ENCODE data around the gene TRO. TPM values are rescaled to one million over a fixed set of nuclear protein-coding genes. Genes with fewer than 3 reads are reported as not detected.

Gene TRO
- total and polyA plus RNA-seq, 7 donors = 0.18 to 4.2 (median 0.64) TPM

GRCh38 chrX:54977387-54977786 is 56.8 kb downstream of the TRO start:
- DNase-seq (no peak), ATAC-seq (peak in 3 of 4 donors; percentile 28 to 73 (median 60))
- Histone ChIP-seq H3K27me3 (ENCODE audit: insufficient read depth in 3 of 3, low read length in 2 of 3) (peaks cover 0 to 13% (median 0%) of the 10 kb centered on the region in 3 donors), H3K27ac (peak overlapping the region; percentile 13), H3K4me3 (no peak overlapping the region), H3K4me1 (peaks cover 8% of the 10 kb centered on the region), H3K36me3 (ENCODE audit: insufficient read depth in 1 of 2, low read depth in 1 of 2) (no peaks in the 10 kb centered on the region), H3K9me3 (peaks cover 8% of the 10 kb centered on the region)
- intact Hi-C loops (cut with DNase I) = no loop called here
- TF ChIP-seq CTCF (IDR thresholded peaks at IDR 0.05) = no peak
- WGBS, 3 donors = 42 to 54% (median 44%) methylated on average over 4 of the region's 4 CpGs

- Histone ChIP-seq H3K27me3 (ENCODE audit: insufficient read depth in 3 of 3, low read length in 2 of 3) (peaks cover 0 to 13% (median 0%) of the 10 kb centered on the region in 3 donors), H3K9me3 (peaks cover 8% of the 10 kb centered on the region), H3K36me3 (ENCODE audit: insufficient read depth in 1 of 2, low read depth in 1 of 2) (no peaks in the 10 kb centered on the region), H3K27ac (peak overlapping the region; percentile 19), H3K4me3 (no peak overlapping the region), H3K4me1 (peaks cover 8% of the 10 kb centered on the region)
- no peak for TF ChIP-seq CTCF (IDR thresholded peaks at IDR 0.05)
- intact Hi-C loops (cut with DNase I) = no loop called here
- ATAC-seq (peak in 3 of 4 donors; percentile 44 to 53 (median 44)), DNase-seq (no peak)
Observed at GRCh38 chrX:54978448-54978847, 57.8 kb downstream of the TRO start.

GRCh38 chrX:54979432-54979831 is 58.8 kb downstream of the TRO start:
- Histone ChIP-seq H3K27me3 (ENCODE audit: insufficient read depth in 3 of 3, low read length in 2 of 3) (peaks cover 0 to 8% (median 0%) of the 10 kb centered on the region in 3 donors), H3K36me3 (ENCODE audit: insufficient read depth in 1 of 2, low read depth in 1 of 2) (no peaks in the 10 kb centered on the region), H3K9me3 (peaks cover 1% of the 10 kb centered on the region), H3K4me3 (no peak overlapping the region), H3K27ac (peak overlapping the region; percentile 19), H3K4me1 (peaks cover 8% of the 10 kb centered on the region)
- TF ChIP-seq CTCF (IDR thresholded peaks at IDR 0.05) = no peak
- no peak for ATAC-seq
- intact Hi-C loops (cut with DNase I) = no loop called here
- DNase-seq = no peak

GRCh38 chrX:54980334-54980733 is 59.7 kb downstream of the TRO start:
- Histone ChIP-seq H3K36me3 (ENCODE audit: insufficient read depth in 1 of 2, low read depth in 1 of 2) (no peaks in the 10 kb centered on the region), H3K9me3 (no peaks in the 10 kb centered on the region), H3K4me3 (no peak overlapping the region), H3K27me3 (ENCODE audit: insufficient read depth in 3 of 3, low read length in 2 of 3) (no peaks in the 10 kb centered on the region), H3K27ac (no peak overlapping the region), H3K4me1 (peaks cover 8% of the 10 kb centered on the region)
- no peak for TF ChIP-seq CTCF (IDR thresholded peaks at IDR 0.05)
- intact Hi-C loops (cut with DNase I) = no loop called here
- DNase-seq (no peak), ATAC-seq (peak in 1 of 4 donors; percentile 43)
- WGBS, 3 donors = 60 to 86% (median 65%) methylated on average over 6 of the region's 6 CpGs

Other genes with a start within 250 kb of the TRO start
- under 1 TPM in 1 of 4 donors, not detected in 3; 0.06 TPM for gene ITIH6, start 122.6 kb upstream of the TRO start, total RNA-seq
- under 1 TPM in 1 of 3 donors, not detected in 2; 0.01 TPM for gene ITIH6, start 122.6 kb upstream of the TRO start, polyA plus RNA-seq
- 10 to 100 TPM; 31.9 to 95.6 (median 58.2) TPM for gene MAGED2, start 113.1 kb upstream of the TRO start, total RNA-seq
- gene MAGED2, start 113.1 kb upstream of the TRO start, polyA plus RNA-seq = 10 to 100 TPM; 50.8 to 61.5 (median 51.6) TPM
- 10 to 100 TPM; 10.3 to 21.8 (median 21.3) TPM for gene PFKFB1, start 73.4 kb downstream of the TRO start, total RNA-seq
- gene PFKFB1, start 73.4 kb downstream of the TRO start, polyA plus RNA-seq = 10 to 100 TPM in 1 of 3 donors, 1 to 10 TPM in 2; 1.4 to 15.9 (median 7.5) TPM
- gene APEX2, start 79.5 kb downstream of the TRO start, total RNA-seq = 10 to 100 TPM in 2 of 4 donors, 1 to 10 TPM in 2; 6.9 to 14.9 (median 10.0) TPM
- 10 to 100 TPM in 2 of 3 donors, 1 to 10 TPM in 1; 6.7 to 15.1 (median 10.9) TPM for gene APEX2, start 79.5 kb downstream of the TRO start, polyA plus RNA-seq
- 1 to 10 TPM in 2 of 4 donors, under 1 TPM in 1, not detected in 1; 0.62 to 8.1 (median 6.0) TPM for gene ALAS2, start 110.2 kb downstream of the TRO start, total RNA-seq
- gene ALAS2, start 110.2 kb downstream of the TRO start, polyA plus RNA-seq = under 1 TPM in 1 of 3 donors, not detected in 2; 0.03 TPM
- gene PAGE2B, start 154.2 kb downstream of the TRO start, total RNA-seq = not detected
- gene PAGE2B, start 154.2 kb downstream of the TRO start, polyA plus RNA-seq = not detected
- gene PAGE2, start 168.2 kb downstream of the TRO start, total RNA-seq = not detected
- not detected for gene PAGE2, start 168.2 kb downstream of the TRO start, polyA plus RNA-seq